Spleen (tissue), 7 donors: ENCODE data around the gene CABP1.

ENCODE experiments used
- POLR2A ChIP-seq, 3 donors: fragments of 450-650 bp; IDR thresholded peaks; one replicate each; pipeline ENCODE4 v1.5.1; 2017; ENCODE audit warnings: antibody characterized with exemption in 3 of 3, mild to moderate bottlenecking in 1 of 3
- TF ChIP-seq, protein P1 (sequence below), 11 experiments: fragments of 200-600 bp in 7 of 11; fragments of 450-650 bp in 4 of 11; sonication (generic) in 4 of 11; IDR thresholded peaks in 8 of 11; conservative IDR thresholded peaks in 3 of 11; 1 replicate in 7 of 11; 2 replicates in 4 of 11; pipeline versions ENCODE4 v1.4.0 to v1.8.0; 2016 to 2021; ENCODE audit warnings: antibody characterized with exemption in 11 of 11, inconsistent platforms in 4 of 11, mild to moderate bottlenecking in 1 of 11
- donor health status: DM: no; HTN: no; CAD: no; lungs with moderate emphysema.
- donor health status: DM: no; HTN: no; CAD: no.
- donor health status: DM: no; HTN: no; CAD: no.

DNA sequence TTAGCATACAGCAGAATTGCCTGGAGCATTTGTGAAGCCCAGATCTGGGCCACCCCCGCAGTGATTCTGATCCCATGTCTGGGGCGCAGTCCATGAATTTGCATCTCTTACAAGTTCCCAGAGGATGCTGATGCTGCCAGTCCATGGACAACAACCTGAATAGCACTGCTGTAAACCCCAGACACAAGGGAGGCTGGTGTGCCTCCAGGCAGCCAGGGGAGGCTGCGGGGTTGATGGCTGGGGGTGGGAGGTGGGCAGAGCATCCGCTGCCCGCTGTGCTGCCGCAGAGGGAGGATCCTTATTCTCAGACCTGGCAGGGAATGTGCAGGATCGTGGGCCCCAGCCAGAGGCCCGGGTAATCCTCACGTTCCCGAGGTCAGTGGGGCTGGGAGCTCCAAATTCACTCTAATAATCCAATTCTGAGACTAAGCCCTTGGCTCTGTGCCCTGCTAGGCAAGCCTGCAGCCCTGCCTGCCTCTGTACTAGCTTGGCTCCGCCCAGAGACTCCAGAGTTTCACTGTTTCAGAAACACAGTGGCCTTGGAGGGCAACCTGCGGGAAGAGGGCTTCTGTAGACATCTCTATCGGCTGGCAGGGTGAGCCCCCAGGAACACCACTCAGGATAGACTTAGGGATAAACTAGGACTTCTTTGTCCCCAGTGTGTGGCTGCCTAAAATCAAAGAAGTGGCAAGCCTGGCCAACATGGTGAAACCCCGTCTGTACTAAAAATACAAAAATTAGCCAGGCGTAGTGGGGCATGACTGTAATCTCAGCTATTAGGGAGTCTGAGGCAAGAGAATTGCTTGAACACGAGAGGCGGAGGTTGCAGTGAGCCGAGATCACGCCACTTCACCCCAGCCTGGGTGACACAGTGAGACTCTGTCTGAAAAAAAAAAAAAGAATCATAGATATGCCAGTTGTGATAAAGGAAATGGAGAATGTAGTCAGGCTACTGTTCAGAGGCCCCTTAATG lies 28.7 kb downstream of the CABP1 start:
- TF ChIP-seq, protein P1, sequence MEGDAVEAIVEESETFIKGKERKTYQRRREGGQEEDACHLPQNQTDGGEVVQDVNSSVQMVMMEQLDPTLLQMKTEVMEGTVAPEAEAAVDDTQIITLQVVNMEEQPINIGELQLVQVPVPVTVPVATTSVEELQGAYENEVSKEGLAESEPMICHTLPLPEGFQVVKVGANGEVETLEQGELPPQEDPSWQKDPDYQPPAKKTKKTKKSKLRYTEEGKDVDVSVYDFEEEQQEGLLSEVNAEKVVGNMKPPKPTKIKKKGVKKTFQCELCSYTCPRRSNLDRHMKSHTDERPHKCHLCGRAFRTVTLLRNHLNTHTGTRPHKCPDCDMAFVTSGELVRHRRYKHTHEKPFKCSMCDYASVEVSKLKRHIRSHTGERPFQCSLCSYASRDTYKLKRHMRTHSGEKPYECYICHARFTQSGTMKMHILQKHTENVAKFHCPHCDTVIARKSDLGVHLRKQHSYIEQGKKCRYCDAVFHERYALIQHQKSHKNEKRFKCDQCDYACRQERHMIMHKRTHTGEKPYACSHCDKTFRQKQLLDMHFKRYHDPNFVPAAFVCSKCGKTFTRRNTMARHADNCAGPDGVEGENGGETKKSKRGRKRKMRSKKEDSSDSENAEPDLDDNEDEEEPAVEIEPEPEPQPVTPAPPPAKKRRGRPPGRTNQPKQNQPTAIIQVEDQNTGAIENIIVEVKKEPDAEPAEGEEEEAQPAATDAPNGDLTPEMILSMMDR (IDR thresholded peaks at IDR 0.05 in 8 of 11, conservative IDR thresholded peaks at IDR 0.05 in 3 of 11) = no peak
- no peak for TF ChIP-seq POLR2A (IDR thresholded peaks at IDR 0.05)
